AG09309 (cell line): ENCODE results near the gene FARP1.
A peak's percentile ranks its signal among the peaks of the same experiment; 100 is the strongest.

Experiments used
- DNase-seq: peaks from one replicate; pipeline ENCODE4 v3.0.0-alpha.2; 2010; ENCODE audit warnings: low read depth
- H3K4me3 ChIP-seq: 2 replicates; pipeline ENCODE4 v1.5.1; 2011; ENCODE audit warnings: mild to moderate bottlenecking, low read depth, low read length, moderate library complexity; ENCODE audit not compliant: control insufficient read depth
- CTCF ChIP-seq: IDR thresholded peaks from 2 replicates; pipeline ENCODE4 v1.5.1; 2011; ENCODE audit warnings: mild to moderate bottlenecking, low read depth, low read length, inconsistent platforms; ENCODE audit not compliant: insufficient read depth, control insufficient read depth; ENCODE audit errors: missing control alignments

The FARP1 gene

GRCh38 chr13:98459721-98460370 is 317.0 kb downstream of the FARP1 start:
- no peak for DNase-seq
- TF ChIP-seq CTCF, result no peak

GRCh38 chr13:98460516-98460915 is 317.6 kb downstream of the FARP1 start:
- TF ChIP-seq CTCF, result no peak
- no peak overlapping the region for H3K4me3 ChIP-seq
- DNase-seq, result no peak

More at GRCh38 chr13:98459721-98460370, 317.0 kb downstream of the FARP1 start:
- H3K4me3 ChIP-seq, result no peak overlapping the region

- no peak for TF ChIP-seq CTCF
- no peak for DNase-seq
- no peak overlapping the region for H3K4me3 ChIP-seq
These were observed 318.8 kb downstream of the FARP1 start for GRCh38 chr13:98461486-98462240.

- H3K4me3 ChIP-seq, result no peak overlapping the region
- TF ChIP-seq CTCF, result no peak
- no peak for DNase-seq
These were observed 319.5 kb downstream of the FARP1 start for GRCh38 chr13:98462241-98462882.

- DNase-seq, result no peak
- no peak overlapping the region for H3K4me3 ChIP-seq
- TF ChIP-seq CTCF, result no peak
These were observed 320.1 kb downstream of the FARP1 start for GRCh38 chr13:98462946-98463345.

- H3K4me3 ChIP-seq, result no peak overlapping the region
- no peak for DNase-seq
- TF ChIP-seq CTCF, result peak; percentile 69
These were observed 323.8 kb downstream of the FARP1 start for GRCh38 chr13:98466634-98467236.
